CMK (cell line): ENCODE data around the gene C1orf52.

Experiments
- DNase-seq: peaks from one replicate; pipeline ENCODE4 v3.0.0-alpha.2; 2010; ENCODE audit warnings: low read depth

Gene C1orf52

GRCh38 chr1:85259118-85259911, at the start of gene C1orf52:
C1orf52 (minus strand) TSS chr1:85259662; CDS start chr1:85259633, 29 bp downstream.
- DNase-seq: peak; percentile 86

- DNase-seq: no peak
These were observed 49.4 kb upstream of the C1orf52 start for GRCh38 chr1:85308833-85309350.

GRCh38 chr1:85307987-85308832, 48.7 kb upstream of the C1orf52 start:
- peak; percentile 14 for DNase-seq

- no peak for DNase-seq
These were observed 46.8 kb upstream of the C1orf52 start for GRCh38 chr1:85306236-85306635.

- DNase-seq: no peak
These were observed 44.1 kb upstream of the C1orf52 start for GRCh38 chr1:85303440-85304162.

- no peak for DNase-seq
These were observed 40.7 kb upstream of the C1orf52 start for GRCh38 chr1:85300140-85300539.

GRCh38 chr1:85297855-85298629, 38.6 kb upstream of the C1orf52 start:
- DNase-seq: no peak

GRCh38 chr1:85297538-85297854, 38.0 kb upstream of the C1orf52 start:
- no peak for DNase-seq

GRCh38 chr1:85296980-85297379, 37.5 kb upstream of the C1orf52 start:
- DNase-seq: no peak

- no peak for DNase-seq
These were observed 36.2 kb upstream of the C1orf52 start for GRCh38 chr1:85295654-85296053.

GRCh38 chr1:85295006-85295431, 35.6 kb upstream of the C1orf52 start:
- no peak for DNase-seq

GRCh38 chr1:85290826-85291225, 31.4 kb upstream of the C1orf52 start:
- DNase-seq: no peak

GRCh38 chr1:85289848-85290335, 30.4 kb upstream of the C1orf52 start:
- DNase-seq: no peak

- no peak for DNase-seq
These were observed 29.9 kb upstream of the C1orf52 start for GRCh38 chr1:85289207-85289847.

- DNase-seq: no peak
These were observed 24.7 kb upstream of the C1orf52 start for GRCh38 chr1:85284202-85284601.

- DNase-seq: no peak
These were observed 24.2 kb upstream of the C1orf52 start for GRCh38 chr1:85283475-85284199.

- DNase-seq: no peak
These were observed 23.0 kb upstream of the C1orf52 start for GRCh38 chr1:85282424-85282823.

- DNase-seq: no peak
These were observed 21.2 kb upstream of the C1orf52 start for GRCh38 chr1:85280636-85281035.

GRCh38 chr1:85279458-85280080, 20.1 kb upstream of the C1orf52 start:
- DNase-seq: no peak

GRCh38 chr1:85278853-85279314, 19.4 kb upstream of the C1orf52 start:
- no peak for DNase-seq
